ENCODE data around the gene PAK1IP1. TPM values are rescaled to one million over a fixed set of nuclear protein-coding genes. Genes with fewer than 3 reads are reported as not detected.
"Not testable (repeated sequence)": the region's sequence is repeated elsewhere in the genome, so short reads cannot be mapped to it uniquely, and the experiment has no call there.

PAK1IP1 gene
- 15.3 TPM for total RNA-seq

GRCh38 chr6:10694302-10695085 lies at the start of gene PAK1IP1, which contains the start of gene C6orf52:
PAK1IP1 (plus strand) TSS chr6:10694972; CDS start chr6:10694986, 14 bp downstream.
C6orf52 (minus strand) TSS chr6:10694616; CDS start chr6:10687550, 7,066 bp downstream.
- ATAC-seq, result peak; percentile 95

DNA sequence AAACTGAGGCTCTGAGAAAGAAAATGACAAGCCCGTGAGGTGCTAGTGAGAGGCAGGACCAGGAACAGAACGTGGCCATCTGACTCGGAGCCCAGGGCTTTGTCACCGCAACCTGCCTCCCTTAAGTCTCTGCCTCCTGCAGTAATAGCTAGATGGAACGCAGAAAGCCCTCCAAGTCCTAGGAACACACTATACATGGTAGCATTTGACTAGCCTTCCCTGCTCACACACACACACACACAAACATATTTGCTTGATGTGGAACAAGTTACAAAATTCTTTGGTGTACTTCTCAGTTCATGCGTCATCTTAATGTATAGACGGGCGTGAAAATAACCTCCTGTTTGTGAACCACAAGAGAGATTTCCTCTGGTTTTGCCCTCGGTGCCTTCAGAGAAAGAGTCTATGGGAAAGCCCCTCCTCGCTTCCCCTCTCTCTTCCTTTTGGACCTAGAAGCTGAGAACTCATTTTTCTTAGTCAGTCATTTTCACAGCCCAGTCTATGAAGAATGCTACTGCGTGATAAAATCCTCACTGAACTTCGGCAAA lies 39.2 kb upstream of the PAK1IP1 start:
- ATAC-seq, result no peak

- no peak for ATAC-seq
These were observed 35.7 kb upstream of the PAK1IP1 start for GRCh38 chr6:10658910-10659698.

DNA sequence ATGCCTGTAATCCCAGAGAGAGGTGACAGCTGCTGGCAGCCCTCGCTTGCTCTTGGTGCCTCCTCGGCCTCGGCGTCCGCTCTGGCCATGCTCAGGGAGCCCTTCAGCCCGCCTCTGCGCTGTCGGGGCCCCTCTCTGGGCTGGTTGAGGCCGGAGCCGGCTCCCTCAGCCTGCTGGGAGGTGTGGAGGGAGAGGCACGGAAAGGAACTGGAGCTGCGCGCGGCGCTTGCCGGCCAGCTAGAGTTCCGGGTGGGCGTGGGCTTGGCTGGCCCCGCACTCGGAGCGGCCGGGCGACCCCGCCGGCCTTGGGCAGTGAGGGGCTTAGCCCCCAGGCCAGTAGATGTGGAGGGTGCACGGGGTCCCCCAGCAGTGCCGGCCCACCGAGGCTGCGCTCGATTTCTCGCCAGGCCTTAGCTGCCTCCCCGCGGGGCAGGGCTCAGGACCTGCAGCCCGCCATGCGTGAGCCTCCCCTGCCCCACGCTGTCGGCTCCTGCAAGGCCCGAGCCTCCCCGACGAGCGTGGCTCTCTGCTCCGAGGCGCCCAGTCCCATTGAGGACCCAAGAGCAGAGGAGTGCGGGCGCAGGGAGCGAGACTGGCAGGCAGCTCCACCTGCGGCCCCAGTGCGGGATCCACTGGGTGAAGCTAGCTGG lies 34.9 kb upstream of the PAK1IP1 start:
- ATAC-seq, result no peak

- not testable (repeated sequence) for ATAC-seq
These were observed 34.2 kb upstream of the PAK1IP1 start for GRCh38 chr6:10660431-10661191.

DNA sequence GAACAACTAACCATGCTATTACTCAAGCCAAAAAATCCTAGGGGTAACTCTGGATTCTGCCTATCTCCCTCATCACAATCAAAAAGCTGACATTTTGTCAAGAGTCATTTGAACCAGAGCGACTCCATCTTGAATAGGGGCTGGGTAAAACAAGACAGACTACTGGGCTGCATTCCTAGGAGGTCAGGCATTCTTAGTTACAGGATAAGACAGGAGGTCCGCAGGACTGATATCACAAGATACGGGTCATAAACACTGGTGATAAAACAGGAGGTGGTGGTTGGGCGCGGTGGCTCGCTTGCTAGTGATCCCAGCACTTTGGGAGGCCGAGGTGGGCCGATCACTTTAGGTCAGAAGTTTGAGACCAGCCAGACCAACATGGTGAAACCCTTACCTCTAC lies 32.6 kb upstream of the PAK1IP1 start:
- ATAC-seq, result no peak

- ATAC-seq, result no peak
These were observed 32.0 kb upstream of the PAK1IP1 start for GRCh38 chr6:10662742-10663141.

GRCh38 chr6:10665595-10665994 lies 29.2 kb upstream of the PAK1IP1 start:
- not testable (repeated sequence) for ATAC-seq

DNA sequence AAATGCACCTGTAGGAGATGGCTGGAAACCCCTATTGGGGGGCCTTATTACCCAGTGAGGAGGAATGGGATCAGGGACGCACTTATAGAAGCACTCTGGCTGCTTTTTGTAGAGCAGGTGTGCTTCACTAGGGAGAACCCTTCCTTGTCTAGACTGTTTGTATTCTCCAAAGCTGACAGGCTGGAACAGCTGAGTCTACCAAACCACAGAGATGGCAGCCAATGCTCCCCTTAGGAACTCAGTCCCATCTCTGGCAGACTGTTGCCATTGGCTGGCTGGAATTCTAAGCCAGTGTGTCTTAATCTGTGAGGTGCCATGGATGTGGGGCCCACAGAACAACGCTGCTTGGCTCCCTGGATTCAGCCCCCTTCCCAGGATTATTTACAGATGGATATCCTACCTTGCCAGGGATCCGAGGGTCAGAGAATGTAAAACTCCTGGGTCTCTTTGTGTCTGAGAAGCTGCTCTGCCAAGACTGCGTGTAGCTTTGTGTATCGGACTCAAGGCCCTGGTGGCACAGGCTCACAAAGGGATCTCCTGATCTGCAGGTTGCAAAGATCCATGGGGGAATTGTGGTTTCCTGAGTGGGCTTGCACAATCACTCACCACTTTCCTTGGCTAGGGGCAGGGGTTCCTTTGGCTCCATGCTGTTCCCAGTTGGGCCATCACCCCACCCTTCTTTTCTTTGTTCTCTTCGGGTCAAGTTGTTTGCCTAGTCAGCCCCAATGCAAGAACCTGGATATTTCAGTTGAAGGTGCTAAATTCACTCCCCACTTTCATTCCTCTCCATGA lies 26.4 kb upstream of the PAK1IP1 start:
- ATAC-seq, result no peak

GRCh38 chr6:10676403-10676802 lies 18.4 kb upstream of the PAK1IP1 start:
- ATAC-seq, result no peak

- ATAC-seq, result no peak
These were observed 16.3 kb upstream of the PAK1IP1 start for GRCh38 chr6:10678456-10678855.

DNA sequence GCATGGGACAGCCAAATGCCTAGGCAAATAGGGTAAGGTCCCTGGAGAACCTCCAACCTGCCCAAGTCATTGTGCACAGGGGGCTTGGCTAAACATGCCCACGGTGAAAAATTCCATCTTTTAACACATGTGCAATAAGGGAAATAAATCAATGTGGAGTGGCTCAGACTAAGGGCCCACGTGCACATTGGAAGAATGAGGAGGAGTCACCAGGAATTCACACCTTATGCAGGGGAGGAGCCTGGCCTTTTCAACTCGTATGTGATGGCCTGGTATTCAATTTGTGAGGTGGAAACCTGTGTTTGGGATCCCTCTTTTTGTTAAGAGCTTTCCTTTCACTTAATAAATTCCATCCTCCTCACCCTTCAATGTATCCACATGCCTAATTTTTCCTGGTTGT lies 13.0 kb upstream of the PAK1IP1 start:
- ATAC-seq, result no peak

DNA sequence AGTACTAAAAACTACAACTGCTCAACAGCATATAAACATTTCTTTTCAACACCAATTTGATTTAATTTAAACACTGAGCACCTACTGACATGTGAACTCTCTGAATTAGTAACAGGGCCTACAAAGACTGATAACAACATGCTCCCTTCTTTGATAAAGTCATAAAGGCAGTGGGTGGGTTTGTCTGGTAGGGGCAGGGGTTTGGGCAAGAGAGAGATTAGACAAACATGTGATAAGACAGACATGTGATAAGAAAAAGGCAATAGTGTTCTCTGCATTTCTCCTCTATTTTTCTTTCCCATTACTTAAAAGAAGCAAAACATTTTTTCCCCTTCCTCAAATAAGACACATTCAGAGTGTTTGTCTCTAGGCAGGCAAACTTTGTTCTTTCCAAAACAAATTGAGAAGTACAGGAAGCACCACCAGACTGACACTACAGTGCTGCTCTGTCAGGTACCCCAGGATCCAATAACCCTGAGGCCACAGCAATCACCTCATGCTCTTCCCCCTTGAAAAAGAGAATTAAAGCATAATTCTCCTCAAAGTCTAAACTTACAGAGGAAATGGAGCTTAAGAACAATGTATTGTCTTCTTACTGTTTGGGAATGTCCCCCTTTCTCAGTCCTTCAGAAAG lies 12.3 kb upstream of the PAK1IP1 start:
- ATAC-seq, result no peak

DNA sequence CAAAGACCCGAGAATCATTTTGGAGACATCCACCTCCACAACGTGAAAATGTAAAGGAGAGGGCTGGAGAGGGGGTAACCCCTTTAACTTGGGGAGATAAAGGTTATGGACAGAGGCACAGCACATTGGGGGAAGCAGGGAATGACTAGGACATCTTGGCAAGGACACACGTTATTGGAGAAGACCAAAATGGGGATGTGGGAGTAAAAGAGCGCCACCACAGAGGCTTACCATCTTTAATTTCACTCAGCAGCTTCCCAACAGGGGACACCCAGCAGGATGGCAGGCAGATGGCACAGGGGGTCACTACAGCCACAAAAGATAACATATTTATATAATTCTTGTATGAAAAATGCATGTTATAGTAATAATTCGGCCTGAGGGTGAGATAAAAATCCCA lies 10.2 kb upstream of the PAK1IP1 start:
- ATAC-seq, result no peak

GRCh38 chr6:10685092-10685915 lies 9.5 kb upstream of the PAK1IP1 start:
- no peak for ATAC-seq

DNA sequence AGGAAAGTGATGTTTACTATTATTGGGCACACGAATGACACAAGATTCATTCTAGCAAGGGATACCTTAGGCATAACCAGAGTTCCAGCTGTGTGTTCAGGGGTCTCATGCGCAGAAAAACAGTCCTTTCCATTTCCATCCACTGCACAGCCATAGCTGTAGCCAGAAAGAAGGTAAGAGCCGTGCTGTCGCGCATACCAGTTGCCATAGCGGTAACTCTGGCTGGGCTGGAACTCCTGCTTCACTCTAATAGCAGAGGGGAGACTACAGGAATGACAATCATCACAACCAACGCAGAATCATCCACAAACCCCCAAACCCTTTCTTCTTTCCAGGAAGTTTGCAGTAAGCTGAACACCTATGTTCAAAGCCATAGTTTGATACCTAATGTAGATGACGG lies 7.9 kb upstream of the PAK1IP1 start:
- ATAC-seq, result no peak

GRCh38 chr6:10687582-10687981 lies 7.2 kb upstream of the PAK1IP1 start:
- ATAC-seq, result no peak

DNA sequence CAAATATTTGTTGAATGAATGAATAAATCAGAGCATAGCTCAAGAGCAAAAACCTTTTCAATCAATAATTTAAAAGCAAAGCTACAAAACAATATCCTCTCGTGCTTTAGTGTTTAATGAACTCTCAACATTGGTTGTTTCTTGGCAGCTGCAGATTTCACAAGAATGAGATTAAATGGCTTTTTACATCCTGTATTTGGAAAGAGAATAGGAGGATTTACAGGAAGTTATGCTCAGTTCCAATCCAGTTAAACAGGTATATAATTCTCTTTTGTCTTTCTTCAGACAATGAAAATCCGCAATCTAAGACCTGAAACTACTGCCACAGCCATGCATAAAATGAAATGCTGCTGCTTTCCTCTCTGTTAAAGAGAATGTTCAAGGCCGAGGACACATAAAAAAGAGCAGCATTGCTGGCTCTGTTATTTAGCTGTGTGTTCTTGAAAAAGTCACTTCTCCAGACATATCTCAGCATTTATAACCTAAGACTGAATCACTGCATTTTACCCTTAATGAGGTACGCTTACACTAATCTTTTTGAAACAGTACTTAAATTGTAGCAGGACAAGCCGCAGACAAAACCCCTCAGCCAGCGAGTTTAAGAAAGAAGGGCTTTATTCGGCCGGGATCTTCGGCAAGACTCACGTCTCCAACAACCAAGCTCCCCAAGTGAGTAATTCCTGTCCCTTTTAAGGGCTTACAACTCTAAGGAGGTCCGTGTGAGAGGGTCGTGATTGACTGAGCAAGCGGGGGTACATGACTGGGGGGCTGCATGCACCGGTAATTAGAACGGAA lies 3.9 kb upstream of the PAK1IP1 start:
- ATAC-seq, result peak; percentile 38

DNA sequence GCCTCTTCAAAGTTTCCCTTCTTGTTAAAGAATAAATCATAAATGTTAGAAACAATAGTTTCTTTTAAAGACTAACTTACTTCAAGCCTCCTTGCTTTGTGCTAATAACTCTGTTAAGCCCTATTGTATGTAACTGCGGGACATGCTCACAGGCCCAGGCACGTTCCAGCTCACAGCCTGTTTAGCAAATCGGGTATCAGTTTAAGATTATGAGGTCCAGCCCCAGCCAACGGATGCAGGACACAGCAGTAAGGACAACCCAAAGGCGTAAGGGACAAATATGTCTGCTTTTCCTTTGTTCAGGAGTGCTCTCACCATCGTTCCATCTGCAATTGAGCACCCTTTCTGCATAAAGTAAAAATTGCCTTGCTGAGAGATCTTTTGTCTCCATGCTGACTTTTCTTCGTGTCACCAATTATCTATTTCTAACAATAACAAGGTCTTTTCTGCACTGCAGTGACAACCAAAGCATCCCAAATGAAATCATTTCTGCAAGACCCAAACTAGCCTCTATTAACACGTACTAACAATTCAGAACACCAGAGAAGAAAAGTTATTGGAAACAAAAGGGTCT lies 1.7 kb upstream of the PAK1IP1 start:
- ATAC-seq, result peak; percentile 48

All from esophagus mucosa (tissue), 1 donor.